HUDEP-2 (cell line): ENCODE results near the gene SOCS1.
A peak's percentile ranks its signal among the peaks of the same experiment; 100 is the strongest.

ENCODE experiments used
- DNase-seq, 76 experiments: peaks; one replicate each; lab custom pipeline; 2025; ENCODE audit not compliant: unreplicated experiment in 76 of 76; lab: John Stamatoyannopoulos, UW

The SOCS1 gene

GRCh38 chr16:11249233-11250061, 6.6 kb downstream of the SOCS1 start:
- DNase-seq = no peak

- DNase-seq = no peak
Observed at GRCh38 chr16:11248133-11248532, 7.9 kb downstream of the SOCS1 start.

- no peak for DNase-seq
Observed at GRCh38 chr16:11245988-11246387, 10.0 kb downstream of the SOCS1 start.

- no peak for DNase-seq
Observed at GRCh38 chr16:11245222-11245737, 10.7 kb downstream of the SOCS1 start.

GRCh38 chr16:11242658-11243057, 13.3 kb downstream of the SOCS1 start:
- no peak for DNase-seq

- DNase-seq = no peak
Observed at GRCh38 chr16:11241480-11242204, 14.4 kb downstream of the SOCS1 start.

GRCh38 chr16:11240636-11241473, 15.1 kb downstream of the SOCS1 start:
- DNase-seq = no peak

- peak in 1 of 76 experiments; percentile 11 for DNase-seq
Observed at GRCh38 chr16:11239644-11240632, 16.1 kb downstream of the SOCS1 start.

- peak in 2 of 76 experiments; percentile 16 to 22 for DNase-seq
Observed at GRCh38 chr16:11238272-11239202, 17.5 kb downstream of the SOCS1 start.

- no peak for DNase-seq
Observed at GRCh38 chr16:11236461-11237254, 19.3 kb downstream of the SOCS1 start.

- no peak for DNase-seq
Observed at GRCh38 chr16:11235703-11235991, 20.4 kb downstream of the SOCS1 start.

- peak in 1 of 76 experiments; percentile 7 for DNase-seq
Observed at GRCh38 chr16:11234884-11235702, 20.9 kb downstream of the SOCS1 start.

GRCh38 chr16:11233727-11234376, 22.2 kb downstream of the SOCS1 start:
- DNase-seq = no peak

GRCh38 chr16:11232852-11233726, 22.9 kb downstream of the SOCS1 start:
- DNase-seq = peak in 75 of 76 experiments; percentile 43 to 94 (median 83)

- no peak for DNase-seq
Observed at GRCh38 chr16:11232302-11232851, 23.6 kb downstream of the SOCS1 start.
